Sigmoid colon (tissue), 4 donors: ENCODE results near the gene NLRC3.

Source experiments
- CTCF ChIP-seq, 4 experiments: fragments of 450-650 bp in 3 of 4; fragments of 200-600 bp in 1 of 4; IDR thresholded peaks; one replicate each; pipeline ENCODE4 v1.5.1; 2016 to 2019; ENCODE audit warnings: antibody characterized with exemption in 4 of 4, mild to moderate bottlenecking in 3 of 4, moderate library complexity in 2 of 4
- POLR2AphosphoS5 ChIP-seq, 4 donors: sonication (generic); formaldehyde crosslinking; IDR thresholded peaks; one replicate each; pipeline ENCODE4 v1.6.1; 2017; ENCODE audit warnings: antibody characterized with exemption in 4 of 4

- TF ChIP-seq CTCF (IDR thresholded peaks at IDR 0.05), result no peak
- no peak for TF ChIP-seq POLR2AphosphoS5 (IDR thresholded peaks at IDR 0.05)
Measured at GRCh38 chr16:3608069-3608468, 30.9 kb upstream of the NLRC3 start.
